Vein endothelial cell (primary cell): ENCODE data around the gene LHX5. TPM values are rescaled to one million over a fixed set of nuclear protein-coding genes. Genes with fewer than 3 reads are reported as not detected.

ENCODE experiments used
- total RNA-seq: library from RNA; depleted of rRNA; stranded (reverse); fragments of >200 nt; gene quantifications from 2 replicates; pipeline ENCODE4 v1.2.3, GENCODE V29; 2012

LHX5 gene
- not detected in 2 replicates for total RNA-seq

GRCh38 chr12:113471619-113472171, at the start of gene LHX5:
Gene LHX5, minus strand, starts transcription at chr12:113471871. Its CDS starts 373 bp downstream, at chr12:113471498.

GRCh38 chr12:113422030-113422885, 49.4 kb downstream of the LHX5 start, which contains the start of gene SDSL:
Gene SDSL, plus strand, starts transcription at chr12:113422380. Its CDS starts 5,603 bp downstream, at chr12:113427983.

Other genes starting within 250 kb of the LHX5 start
- 21.9 and 25.1 TPM in 2 replicates for gene SLC8B1, start 136.8 kb downstream of the LHX5 start, total RNA-seq
- gene PLBD2, start 113.3 kb downstream of the LHX5 start, total RNA-seq: 25.2 and 31.4 TPM in 2 replicates
- not detected in 2 replicates for gene SDS, start 68.0 kb downstream of the LHX5 start, total RNA-seq
- 2.0 and 4.2 TPM in 2 replicates for gene SDSL, start 49.5 kb downstream of the LHX5 start, total RNA-seq